OCI-LY3 (cell line): ENCODE measurements around the gene BAZ1B.

Source experiments
- H2AFZ ChIP-seq: fragments of 200-600, 300-600 bp; shearing (Covaris generic); 2 replicates; pipeline ENCODE4 v1.6.0; 2014; ENCODE audit warnings: antibody characterized with exemption, low read depth, low read length
- H3K27ac ChIP-seq: fragments of 200-600, 300-600 bp; sonication (generic); 2 replicates; pipeline ENCODE4 v1.5.1; 2014; ENCODE audit warnings: mild to moderate bottlenecking, low read length, moderate library complexity, mixed read lengths
- H3K27me3 ChIP-seq: fragments of 200-600, 300-600 bp; sonication (generic); 2 replicates; pipeline ENCODE4 v1.6.1; 2014; ENCODE audit warnings: low read depth, low read length, mixed read lengths
- H3K36me3 ChIP-seq: fragments of 200-600, 300-600 bp; sonication (generic); replicated peaks from 2 replicates; pipeline ENCODE3; 2014; ENCODE audit warnings: low read depth, low read length, mixed read lengths
- H3K4me1 ChIP-seq: fragments of 300-600, 200-600 bp; sonication (generic); 2 replicates; pipeline ENCODE4 v1.6.1; 2014; ENCODE audit warnings: low read length, mixed read lengths
- H3K4me2 ChIP-seq: fragments of 200-600, 300-600 bp; sonication (generic); 2 replicates; pipeline ENCODE4 v1.6.1; 2014; ENCODE audit warnings: low read length, mixed read lengths
- H3K4me3 ChIP-seq: fragments of 300-600, 200-600 bp; sonication (generic); 2 replicates; pipeline ENCODE4 v1.5.1; 2014; ENCODE audit warnings: antibody characterized with exemption, mild to moderate bottlenecking, low read length, moderate library complexity
- H3K79me2 ChIP-seq: fragments of 300-600, 200-600 bp; shearing (Covaris generic); 2 replicates; pipeline ENCODE4 v1.6.1; 2014; ENCODE audit warnings: mild to moderate bottlenecking, low read length, mixed read lengths
- H3K9ac ChIP-seq: fragments of 300-600, 200-600 bp; shearing (Covaris generic); 2 replicates; pipeline ENCODE4 v1.6.0; 2014; ENCODE audit warnings: mild to moderate bottlenecking, low read length, moderate library complexity
- H3K9me3 ChIP-seq: fragments of 200-600, 300-600 bp; shearing (Covaris generic); 2 replicates; pipeline ENCODE4 v1.6.1; 2014; ENCODE audit warnings: low read length, mixed read lengths; ENCODE audit not compliant: insufficient read depth
- H4K20me1 ChIP-seq: fragments of 200-600, 300-600 bp; sonication (generic); 2 replicates; pipeline ENCODE4 v1.6.1; 2016; ENCODE audit warnings: low read length, mixed read lengths; ENCODE audit not compliant: insufficient read depth
- EZH2phosphoT487 ChIP-seq: fragments of 200-600 bp; shearing (Covaris generic); IDR thresholded peaks from 2 replicates; pipeline ENCODE4 v1.6.1; 2018; ENCODE audit warnings: antibody characterized with exemption, mixed run types, low read depth
- TF ChIP-seq, protein P1 (sequence below): fragments of 200-600, 300-600 bp; sonication (generic); IDR thresholded peaks from 2 replicates; pipeline ENCODE4 v1.5.1; 2014; ENCODE audit warnings: antibody characterized with exemption, low read length, low read depth

Gene BAZ1B

DNA sequence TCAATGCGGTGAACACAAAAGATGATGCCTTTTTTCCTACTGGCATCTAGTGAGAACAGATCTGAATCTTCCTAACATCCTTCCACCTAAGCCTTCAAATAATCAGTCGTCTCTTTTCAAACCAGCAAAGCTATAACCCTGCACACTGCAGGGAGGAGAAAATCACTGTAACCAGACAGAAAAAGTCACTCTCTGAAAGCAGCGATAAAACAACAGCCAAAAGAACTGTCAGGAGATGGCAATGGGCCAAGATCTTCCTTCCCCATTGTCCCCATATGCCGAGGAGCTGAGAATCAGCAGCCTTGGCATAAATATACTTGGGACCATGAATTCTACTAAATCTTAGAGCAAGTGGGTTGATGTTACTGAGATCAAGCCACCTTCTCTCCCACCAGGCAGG is 75.4 kb downstream of the BAZ1B start:
- Histone ChIP-seq H3K9ac (no peak overlapping the region), H3K4me2 (no peak overlapping the region), H3K4me3 (no peak overlapping the region), H3K27me3 (no peaks in the 10 kb centered on the region), H4K20me1 (peaks cover 7% of the 10 kb centered on the region), H3K4me1 (no peaks in the 10 kb centered on the region), H3K36me3 (peaks cover 87% of the 10 kb centered on the region), H2AFZ (no peak overlapping the region), H3K79me2 (peaks cover 18% of the 10 kb centered on the region), H3K9me3 (no peaks in the 10 kb centered on the region), H3K27ac (no peak overlapping the region)
- TF ChIP-seq EZH2phosphoT487, result no peak
- TF ChIP-seq, protein P1, sequence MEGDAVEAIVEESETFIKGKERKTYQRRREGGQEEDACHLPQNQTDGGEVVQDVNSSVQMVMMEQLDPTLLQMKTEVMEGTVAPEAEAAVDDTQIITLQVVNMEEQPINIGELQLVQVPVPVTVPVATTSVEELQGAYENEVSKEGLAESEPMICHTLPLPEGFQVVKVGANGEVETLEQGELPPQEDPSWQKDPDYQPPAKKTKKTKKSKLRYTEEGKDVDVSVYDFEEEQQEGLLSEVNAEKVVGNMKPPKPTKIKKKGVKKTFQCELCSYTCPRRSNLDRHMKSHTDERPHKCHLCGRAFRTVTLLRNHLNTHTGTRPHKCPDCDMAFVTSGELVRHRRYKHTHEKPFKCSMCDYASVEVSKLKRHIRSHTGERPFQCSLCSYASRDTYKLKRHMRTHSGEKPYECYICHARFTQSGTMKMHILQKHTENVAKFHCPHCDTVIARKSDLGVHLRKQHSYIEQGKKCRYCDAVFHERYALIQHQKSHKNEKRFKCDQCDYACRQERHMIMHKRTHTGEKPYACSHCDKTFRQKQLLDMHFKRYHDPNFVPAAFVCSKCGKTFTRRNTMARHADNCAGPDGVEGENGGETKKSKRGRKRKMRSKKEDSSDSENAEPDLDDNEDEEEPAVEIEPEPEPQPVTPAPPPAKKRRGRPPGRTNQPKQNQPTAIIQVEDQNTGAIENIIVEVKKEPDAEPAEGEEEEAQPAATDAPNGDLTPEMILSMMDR, result no peak

DNA sequence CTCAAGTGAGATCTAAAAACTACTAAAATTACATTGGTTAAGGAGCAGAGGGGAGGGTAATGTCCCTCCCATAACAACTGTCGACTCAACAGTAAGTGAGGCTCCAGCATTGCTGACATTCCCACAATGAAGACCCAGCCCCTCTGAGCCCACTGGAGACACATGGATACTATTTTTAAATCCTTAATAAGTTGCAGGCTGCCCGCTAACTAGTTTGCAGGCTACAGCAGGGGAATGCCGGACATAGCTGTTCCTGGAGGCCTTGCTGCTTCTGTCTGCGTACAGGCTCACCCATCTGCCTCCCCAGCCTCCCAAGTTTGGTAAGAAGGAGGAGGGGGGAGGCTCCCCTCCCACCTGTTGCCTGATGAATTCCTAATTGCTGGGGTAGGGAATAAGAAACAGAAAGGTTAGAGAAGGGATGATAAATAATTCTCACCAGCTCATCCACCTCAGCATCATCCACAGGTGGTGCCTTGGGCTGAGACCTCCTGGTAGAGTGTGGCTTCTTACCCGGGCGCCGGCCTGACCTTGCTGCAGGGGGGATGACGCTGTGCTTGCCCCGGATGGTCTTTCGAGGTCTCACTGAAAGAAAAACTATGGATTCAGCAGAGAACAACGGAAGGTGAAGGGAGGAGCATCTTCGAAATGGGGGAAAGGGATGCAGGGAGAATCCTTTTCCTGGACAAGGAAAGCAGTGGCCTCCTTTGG is 78.4 kb downstream of the BAZ1B start:
- H3K79me2 ChIP-seq, result peaks cover 7% of the 10 kb centered on the region; the same call in 1 of the 2 replicates
- H3K27ac ChIP-seq, result no peak overlapping the region
- H3K4me1 ChIP-seq, result no peaks in the 10 kb centered on the region
- H3K27me3 ChIP-seq, result no peaks in the 10 kb centered on the region
- no peak overlapping the region for H2AFZ ChIP-seq
- H4K20me1 ChIP-seq, result no peaks in the 10 kb centered on the region; the same call in 1 of the 2 replicates
- TF ChIP-seq EZH2phosphoT487, result no peak
- TF ChIP-seq, protein P1, result no peak
- peaks cover 60% of the 10 kb centered on the region for H3K36me3 ChIP-seq
- no peak overlapping the region for H3K9ac ChIP-seq
- H3K9me3 ChIP-seq, result no peaks in the 10 kb centered on the region
- H3K4me3 ChIP-seq, result no peak overlapping the region
- H3K4me2 ChIP-seq, result no peak overlapping the region

DNA sequence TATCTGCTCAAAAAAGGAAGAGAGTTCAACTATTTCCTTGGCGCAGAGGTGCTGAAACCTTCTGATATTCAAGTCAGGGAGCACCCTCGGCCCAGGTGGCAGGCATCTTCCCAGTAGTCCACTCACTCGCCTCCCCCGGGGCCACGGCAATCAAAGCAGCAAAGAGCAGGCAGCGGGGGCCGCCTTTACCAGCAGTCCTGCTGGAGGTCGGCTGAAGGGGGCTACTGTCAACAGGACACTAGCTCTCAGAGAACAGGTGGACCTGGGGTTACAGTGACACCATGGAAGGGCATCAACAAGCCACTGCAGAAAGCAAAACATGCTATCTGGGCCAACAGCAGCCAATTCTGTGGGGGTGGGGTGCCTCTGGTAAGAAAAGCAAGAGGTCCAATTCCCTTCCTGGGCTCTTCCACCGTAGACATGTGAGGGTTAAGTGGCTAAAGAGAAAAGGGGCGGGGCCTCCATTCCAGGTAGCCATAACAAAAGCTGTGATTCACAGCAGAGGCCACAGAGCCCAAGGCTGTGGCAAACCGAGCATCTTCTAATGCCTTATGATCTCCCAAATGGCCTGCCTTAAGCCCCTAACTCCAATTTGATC is 79.1 kb downstream of the BAZ1B start:
- no peak overlapping the region for H3K27ac ChIP-seq
- no peaks in the 10 kb centered on the region; the same call in 1 of the 2 replicates for H4K20me1 ChIP-seq
- H2AFZ ChIP-seq, result no peak overlapping the region
- H3K4me2 ChIP-seq, result no peak overlapping the region
- H3K36me3 ChIP-seq, result peaks cover 54% of the 10 kb centered on the region
- no peaks in the 10 kb centered on the region; the same call in 1 of the 2 replicates for H3K79me2 ChIP-seq
- no peak overlapping the region for H3K9ac ChIP-seq
- H3K4me1 ChIP-seq, result no peaks in the 10 kb centered on the region
- H3K4me3 ChIP-seq, result no peak overlapping the region
- no peak for TF ChIP-seq EZH2phosphoT487
- TF ChIP-seq, protein P1, result no peak
- no peaks in the 10 kb centered on the region for H3K9me3 ChIP-seq
- H3K27me3 ChIP-seq, result no peaks in the 10 kb centered on the region

DNA sequence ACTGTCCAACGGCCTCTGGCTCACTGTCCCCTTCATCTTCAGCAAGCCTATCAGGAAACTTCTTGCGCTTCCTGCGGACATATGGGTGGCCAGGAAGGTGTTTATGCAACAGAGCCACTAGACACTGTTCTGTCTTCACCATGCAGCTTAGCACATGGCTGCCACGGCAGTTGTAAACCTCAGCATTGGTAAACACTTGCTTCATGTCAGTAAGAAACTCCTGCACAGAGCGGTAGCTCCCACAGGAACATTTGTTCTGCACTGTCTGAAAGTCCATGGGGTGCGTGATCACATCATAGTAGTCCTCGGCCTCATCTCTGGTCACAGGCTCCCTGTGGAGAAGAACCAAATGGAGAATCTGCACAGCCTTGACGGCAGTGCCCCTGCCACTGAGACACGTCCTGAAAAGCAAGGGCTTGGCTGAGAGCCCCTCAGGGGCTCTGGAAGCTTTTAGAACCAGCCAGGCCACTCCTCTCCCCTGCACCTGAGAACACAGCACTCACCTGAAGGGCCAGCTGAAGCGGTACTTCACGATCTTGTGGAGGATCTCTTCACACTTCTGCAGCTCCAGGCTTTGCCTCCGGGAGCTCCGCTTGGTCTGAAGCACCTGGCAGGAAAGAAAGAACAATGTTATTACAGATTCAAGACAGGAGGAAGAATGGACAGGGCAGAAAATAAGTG is 79.7 kb downstream of the BAZ1B start:
- Histone ChIP-seq H3K4me3 (no peak overlapping the region), H2AFZ (no peak overlapping the region), H3K79me2 (no peaks in the 10 kb centered on the region; the same call in 1 of the 2 replicates), H3K4me2 (no peak overlapping the region), H3K9me3 (no peaks in the 10 kb centered on the region), H3K4me1 (no peaks in the 10 kb centered on the region), H3K27ac (no peak overlapping the region), H3K27me3 (no peaks in the 10 kb centered on the region), H4K20me1 (no peaks in the 10 kb centered on the region; the same call in 1 of the 2 replicates), H3K9ac (no peak overlapping the region), H3K36me3 (peaks cover 48% of the 10 kb centered on the region)
- no peak for TF ChIP-seq EZH2phosphoT487
- TF ChIP-seq, protein P1, result no peak
